Motor neuron (in vitro differentiated cells): Measurements from ENCODE around the gene JAK1. TPM values are rescaled to one million over a fixed set of nuclear protein-coding genes. Genes with fewer than 3 reads are reported as not detected.

Experiments
- ATAC-seq, 8 experiments: fragments of 200-7000 bp; cut with Tn5 transposase; replicated peaks in 6 of 8; 2 replicates each; pipeline ENCODE4 v1.8.0; 2021; ENCODE audit warnings: mild to moderate bottlenecking in 8 of 8, moderate library complexity in 8 of 8
- H3K27ac ChIP-seq, 2 donors: fragments of 250-450 bp; sonication (Bioruptor Pico); 2 replicates each; pipeline ENCODE4 v1.9.0; 2021; ENCODE audit warnings: antibody characterized with exemption in 2 of 2, mild to moderate bottlenecking in 2 of 2, moderate library complexity in 1 of 2
- H3K4me1 ChIP-seq, 2 donors: fragments of 250-450 bp; sonication (Bioruptor Pico); replicated peaks in 1 of 2; 2 replicates each; pipeline ENCODE4 v1.6.1; 2021; ENCODE audit warnings: antibody characterized with exemption in 2 of 2, mild to moderate bottlenecking in 2 of 2, moderate library complexity in 1 of 2
- H3K4me3 ChIP-seq, 5 donors: fragments of 250-450 bp; sonication (Bioruptor Pico); 2 replicates each; pipeline ENCODE4 v1.9.0; 2021; ENCODE audit warnings: antibody characterized with exemption in 5 of 5, mild to moderate bottlenecking in 5 of 5, moderate library complexity in 4 of 5
- WGBS, 10 experiments: fragments of 450-650 bp; shearing (Covaris generic); methylation state at CpG; one replicate each; pipeline ENCODE4 v1.0.0; 2022; 5-methylcytosine and 5-hydroxymethylcytosine counted together
- in situ Hi-C, 9 experiments: fragments of 400-800 bp; cut with MboI; loops; one replicate each; pipeline ENCODE4 v1.15.0; 2021; ENCODE audit warnings: low sequenced_read_pairs in 9 of 9, low pct_unique_long_range_greater_than_20kb in 2 of 9; ENCODE audit not compliant: unreplicated experiment in 9 of 9
- total RNA-seq, 8 experiments: library from RNA; unstranded; fragments of 300-600 nt; gene quantifications; 2 replicates each; pipeline versions ENCODE4 v1.2.3 to v1.2.4, GENCODE V29; 2022

Gene JAK1
- total RNA-seq, 8 experiments from 2014 or later = 44.8 to 149 (median 73.3) TPM

- H3K4me3 ChIP-seq = no peak overlapping the region
- in situ Hi-C loops = no loop called here
- WGBS, 10 experiments = 77 to 100% (median 85%) methylated on average over 1 to 2 of the region's 2 CpGs
- no peak for ATAC-seq
- H3K4me1 ChIP-seq = peaks cover 2 to 8% of the 10 kb centered on the region in 2 donors
- no peak overlapping the region for H3K27ac ChIP-seq
Measured at GRCh38 chr1:64901663-64902062, 64.7 kb downstream of the JAK1 start.

DNA sequence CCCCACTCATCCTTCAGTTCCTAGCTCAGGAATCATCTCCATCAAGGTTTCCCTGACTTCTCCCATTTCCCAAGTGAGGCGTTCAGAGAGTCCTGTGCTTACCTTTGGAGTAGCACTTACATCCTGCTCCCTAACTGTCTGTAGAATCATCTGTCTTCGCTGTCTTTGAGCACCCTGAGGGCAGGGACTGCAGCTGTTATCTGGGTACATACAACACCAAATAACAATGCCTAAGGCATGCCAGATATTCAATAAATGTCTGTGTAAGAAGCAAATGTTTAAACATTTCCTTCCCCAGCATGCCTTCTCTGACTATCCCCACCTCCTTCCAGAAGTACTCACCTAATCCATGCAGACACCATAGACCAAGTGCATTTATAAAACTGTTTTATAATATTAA, 65.4 kb downstream of the JAK1 start:
- ATAC-seq = no peak
- in situ Hi-C loops = no loop called here
- WGBS, 10 experiments = 83 to 100% (median 92%) methylated on average over 1 to 2 of the region's 2 CpGs; no CpG with 5 or more reads in 2 of the 10 experiments

GRCh38 chr1:64898107-64898861, 68.1 kb downstream of the JAK1 start:
- peak; percentile 88 to 99 (median 95) for ATAC-seq
- 0 to 32% (median 15%) methylated on average over 1 to 4 of the region's 4 CpGs; no CpG with 5 or more reads in 3 of the 10 experiments for WGBS, 10 experiments
- H3K27ac ChIP-seq = no peak overlapping the region
- no peak overlapping the region for H3K4me3 ChIP-seq
- peaks cover 2 to 10% of the 10 kb centered on the region in 2 donors for H3K4me1 ChIP-seq
- in situ Hi-C loops = no loop called here

More for the DNA sequence above, 65.4 kb downstream of the JAK1 start:
- Histone ChIP-seq H3K4me1 (peaks cover 2 to 10% of the 10 kb centered on the region in 2 donors), H3K27ac (no peak overlapping the region), H3K4me3 (no peak overlapping the region)

- Histone ChIP-seq H3K4me3 (no peak overlapping the region), H3K27ac (no peak overlapping the region), H3K4me1 (peaks cover 6 to 10% of the 10 kb centered on the region in 2 donors)
- in situ Hi-C loops = no loop called here
- 0 to 91% (median 65%) methylated on average over 1 to 8 of the region's 8 CpGs for WGBS, 10 experiments
- peak in 2 of 8 experiments; percentile 9 to 29 for ATAC-seq
Measured at GRCh38 chr1:64896551-64896950, 69.8 kb downstream of the JAK1 start.

- no peak overlapping the region for H3K27ac ChIP-seq
- in situ Hi-C loops = no loop called here
- WGBS, 10 experiments = 40 to 100% (median 83%) methylated on average over 1 to 2 of the region's 2 CpGs; no CpG with 5 or more reads in 1 of the 10 experiments
- no peak overlapping the region for H3K4me3 ChIP-seq
- no peak for ATAC-seq
- peaks cover 6 to 13% of the 10 kb centered on the region in 2 donors for H3K4me1 ChIP-seq
Measured at GRCh38 chr1:64895500-64895899, 70.8 kb downstream of the JAK1 start.

DNA sequence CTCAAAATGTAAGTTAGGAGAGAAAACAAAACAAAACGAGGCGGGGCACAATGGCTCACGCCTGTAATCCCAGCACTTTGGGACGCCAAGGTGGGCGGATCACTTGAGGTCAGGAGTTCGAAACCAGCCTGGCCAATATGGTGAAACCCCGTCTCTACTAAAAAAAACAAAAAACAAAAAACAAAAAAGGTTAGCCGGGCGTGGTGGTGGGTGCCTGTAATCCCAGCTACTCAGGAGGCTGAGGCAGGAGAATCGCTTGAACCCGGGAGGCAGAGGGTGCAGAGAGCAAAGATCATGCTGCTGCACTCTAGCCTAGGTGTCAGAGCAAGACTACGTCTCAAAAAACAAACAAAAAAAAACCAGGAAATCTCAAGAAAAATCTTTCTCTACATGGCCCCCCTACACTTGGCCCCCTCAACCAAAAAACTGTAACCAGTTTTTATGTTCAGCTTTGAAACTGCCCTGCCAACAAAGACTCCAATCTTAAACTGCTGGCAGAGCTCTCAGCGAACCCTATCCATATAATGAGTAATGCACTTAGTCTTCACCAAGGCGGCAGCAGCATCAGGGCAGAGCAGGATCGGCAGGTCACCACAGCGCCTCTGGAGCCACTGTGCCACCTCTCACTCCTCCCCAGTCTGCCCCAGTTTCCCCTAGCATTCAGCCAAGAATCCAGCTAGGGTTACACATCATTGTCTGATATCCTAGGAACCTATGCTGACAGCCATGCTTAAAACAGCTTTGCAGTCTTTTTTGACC, 71.7 kb downstream of the JAK1 start:
- 85 to 97% (median 88%) methylated on average over 3 to 16 of the region's 16 CpGs for WGBS, 10 experiments
- ATAC-seq = peak in 1 of 8 experiments; percentile 23
- in situ Hi-C loops = no loop called here
- H3K4me1 ChIP-seq = peaks cover 6 to 13% of the 10 kb centered on the region in 2 donors
- H3K4me3 ChIP-seq = no peak overlapping the region
- H3K27ac ChIP-seq = no peak overlapping the region

DNA sequence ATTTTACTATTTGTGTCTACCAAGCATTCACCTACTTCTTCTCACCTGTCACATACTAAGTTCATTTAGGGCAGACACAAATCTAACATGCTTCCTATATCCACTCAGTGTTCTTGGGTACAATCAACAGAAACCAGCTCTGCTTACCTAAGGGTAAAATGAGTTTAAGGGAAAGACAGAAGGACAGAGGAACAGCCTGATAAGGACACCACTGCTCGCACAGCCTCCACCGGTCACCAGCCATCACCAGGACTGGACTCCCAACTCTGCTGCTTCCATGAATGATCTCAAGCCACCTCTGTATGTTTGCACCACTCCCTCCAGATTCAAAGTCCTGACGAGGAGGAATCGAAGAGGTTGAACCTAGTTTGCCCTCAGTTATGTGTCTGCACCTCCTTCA, 72.4 kb downstream of the JAK1 start:
- in situ Hi-C loops = no loop called here
- no peak for ATAC-seq
- 62 to 100% (median 94%) methylated on average over 2 to 4 of the region's 4 CpGs; no CpG with 5 or more reads in 3 of the 10 experiments for whole genome bisulfite sequencing, 10 experiments
- Histone ChIP-seq H3K27ac (no peak overlapping the region), H3K4me3 (no peak overlapping the region), H3K4me1 (peaks cover 6 to 13% of the 10 kb centered on the region in 2 donors)

DNA sequence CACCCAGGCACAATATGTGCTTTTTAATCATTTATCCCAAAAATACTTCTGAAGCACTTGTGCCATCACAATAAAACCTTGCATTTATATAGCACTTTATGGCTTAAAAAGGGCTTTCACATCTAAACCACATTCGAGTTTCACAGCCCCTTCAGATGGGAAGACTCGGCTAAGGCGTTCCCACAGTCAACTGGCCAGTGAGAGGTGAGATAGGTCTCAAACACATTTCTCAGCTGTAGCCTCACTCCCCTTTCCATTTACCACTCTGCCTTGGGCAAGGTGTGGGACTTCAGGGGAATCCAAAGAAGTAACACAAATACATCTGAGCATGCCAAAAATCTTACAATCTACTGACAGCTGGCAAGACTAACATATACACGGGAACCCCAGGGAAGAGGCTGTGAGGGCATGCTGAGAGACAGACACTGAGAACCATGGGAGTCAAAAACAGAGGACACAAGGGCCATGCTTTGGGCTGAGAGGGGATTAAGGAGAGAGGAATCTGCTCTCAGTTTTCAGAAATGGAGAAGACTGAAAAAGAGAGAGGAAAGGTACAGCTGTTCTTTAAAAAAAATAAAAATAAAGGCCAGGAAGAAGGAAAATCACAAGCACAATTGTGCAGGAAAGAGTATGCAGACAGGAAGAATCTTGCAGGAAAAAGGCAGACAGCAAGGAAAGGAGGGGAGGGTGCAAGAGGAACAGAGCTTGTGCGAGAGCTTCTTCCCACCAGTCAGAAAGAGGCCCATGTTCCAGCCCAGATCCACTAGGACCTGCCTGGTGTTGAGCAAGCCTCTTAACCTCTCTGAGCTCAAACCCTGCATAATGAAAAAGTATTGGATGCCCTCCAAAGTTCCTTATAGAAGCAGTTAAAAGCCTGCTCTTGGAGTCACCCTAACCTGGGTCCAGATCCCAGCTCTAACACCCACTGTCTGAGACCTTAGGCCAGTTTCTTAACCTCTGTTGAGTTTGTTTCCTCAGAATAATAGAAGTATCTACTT, 73.5 kb downstream of the JAK1 start:
- in situ Hi-C loops = no loop called here
- 29 to 91% (median 75%) methylated on average over 2 to 5 of the region's 5 CpGs for WGBS, 10 experiments
- peak in 3 of 8 experiments; percentile 9 to 24 (median 12) for ATAC-seq

GRCh38 chr1:64891448-64891825, 74.9 kb downstream of the JAK1 start:
- in situ Hi-C loops = no loop called here
- peak in 6 of 8 experiments; percentile 20 to 80 (median 54) for ATAC-seq
- 43 to 84% (median 61%) methylated on average over 1 to 3 of the region's 3 CpGs; no CpG with 5 or more reads in 2 of the 10 experiments for WGBS, 10 experiments

More for the DNA sequence above, 73.5 kb downstream of the JAK1 start:
- H3K4me1 ChIP-seq = peaks cover 4 to 7% of the 10 kb centered on the region in 2 donors
- no peak overlapping the region for H3K4me3 ChIP-seq
- no peak overlapping the region for H3K27ac ChIP-seq

GRCh38 chr1:64890699-64891447, 75.5 kb downstream of the JAK1 start:
- WGBS, 10 experiments = 80 to 100% (median 89%) methylated on average over 1 to 10 of the region's 10 CpGs
- in situ Hi-C loops = no loop called here
- H3K4me3 ChIP-seq = no peak overlapping the region
- ATAC-seq = peak in 5 of 8 experiments; percentile 26 to 75 (median 53)
- no peak overlapping the region for H3K27ac ChIP-seq
- H3K4me1 ChIP-seq = peaks cover 4 to 8% of the 10 kb centered on the region in 2 donors

More at GRCh38 chr1:64891448-64891825, 74.9 kb downstream of the JAK1 start:
- Histone ChIP-seq H3K4me1 (peaks cover 4 to 8% of the 10 kb centered on the region in 2 donors), H3K27ac (no peak overlapping the region), H3K4me3 (no peak overlapping the region)

DNA sequence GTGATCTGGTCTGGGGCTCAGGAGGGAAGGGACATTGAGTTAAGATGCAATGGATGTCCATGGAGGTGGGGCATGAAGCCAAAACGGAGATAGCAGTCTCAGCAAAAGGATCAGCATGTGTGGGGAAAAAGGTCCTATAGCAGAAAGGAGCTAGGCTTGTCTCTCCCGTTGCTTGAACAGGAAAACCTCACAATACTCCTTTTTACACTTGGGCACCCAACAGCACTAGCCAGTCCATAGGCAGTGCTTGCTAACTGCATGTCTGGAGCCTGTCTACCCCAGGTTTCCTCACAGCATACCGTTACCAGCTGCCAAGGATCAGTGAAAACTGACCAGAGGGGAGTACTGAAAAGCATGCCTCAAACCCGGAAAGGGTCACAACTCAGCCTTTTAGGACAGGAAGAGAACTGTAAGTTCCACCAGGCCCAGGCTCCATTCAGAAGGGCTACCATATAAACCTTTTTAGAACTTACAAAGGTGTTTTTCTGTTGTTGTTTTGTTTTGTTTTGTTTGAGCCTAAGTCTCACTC, 78.6 kb downstream of the JAK1 start:
- no peak overlapping the region for H3K4me3 ChIP-seq
- H3K4me1 ChIP-seq = peaks cover 4 to 8% of the 10 kb centered on the region in 2 donors
- no peak overlapping the region for H3K27ac ChIP-seq
- in situ Hi-C loops = no loop called here
- WGBS, 10 experiments = 50 to 100% (median 84%) methylated on average over 1 to 4 of the region's 4 CpGs
- ATAC-seq = no peak
